MM.1S (cell line): ENCODE results near the gene WASF2.

Source experiments
- CTCF ChIP-seq: fragments of 300-600 bp; sonication (generic); IDR thresholded peaks from 2 replicates; pipeline ENCODE4 v1.5.1; 2016; ENCODE audit warnings: antibody characterized with exemption, low read length, mixed read lengths
- EZH2 ChIP-seq: fragments of 300-600 bp; sonication (generic); optimal IDR thresholded peaks from 2 replicates; pipeline ENCODE3; 2017; ENCODE audit warnings: low read depth, mild to moderate bottlenecking, antibody characterized with exemption, low read length, mixed read lengths
- EZH2phosphoT487 ChIP-seq: fragments of 300-600 bp; sonication (generic); IDR thresholded peaks from 2 replicates; pipeline ENCODE4 v1.6.1; 2018; ENCODE audit warnings: antibody characterized with exemption, low read length

DNA sequence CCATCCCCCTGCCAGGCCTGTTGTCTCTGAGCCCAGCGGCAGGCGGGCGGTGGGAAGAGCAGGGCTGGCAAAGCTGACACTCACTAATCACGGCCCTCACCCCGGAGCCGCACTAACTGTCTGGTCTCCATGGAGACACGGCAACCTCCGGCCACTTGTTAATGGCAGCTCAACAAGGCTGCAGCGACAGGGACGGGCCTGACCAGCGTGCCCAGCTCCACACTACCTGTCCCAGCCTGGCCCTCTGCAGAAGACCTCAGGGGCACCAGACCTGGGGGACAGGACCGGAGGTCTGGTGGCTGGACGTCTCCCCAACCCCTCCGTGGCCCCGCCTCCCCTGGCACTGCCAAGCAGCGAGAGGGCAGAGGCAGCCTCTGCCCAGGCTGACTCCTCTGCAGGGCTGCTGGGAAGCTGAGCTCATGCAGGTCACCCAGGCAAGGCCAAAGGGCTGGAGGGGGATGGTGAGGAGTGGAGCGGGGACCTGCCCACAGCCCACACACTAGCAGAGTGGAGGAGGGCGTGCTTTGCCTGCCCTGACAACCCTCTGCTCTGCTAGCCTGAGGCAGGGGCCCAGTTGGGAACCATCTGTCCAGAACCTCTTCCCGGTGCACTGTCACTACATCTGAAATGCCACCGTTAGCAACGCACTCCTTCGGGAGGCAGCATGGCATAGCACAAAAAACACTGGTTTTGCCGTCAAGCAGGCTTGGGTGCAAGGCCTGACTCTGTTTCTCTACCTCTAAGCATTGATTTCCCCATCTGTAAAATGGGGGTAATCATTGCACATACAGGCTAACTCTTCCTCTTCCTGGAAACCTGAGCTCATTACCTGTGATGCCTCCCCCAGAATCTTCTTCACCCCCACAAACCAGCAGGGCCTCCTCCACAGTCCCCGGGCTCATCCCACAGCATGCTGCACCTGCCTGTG, 29.6 kb upstream of the WASF2 start:
- TF ChIP-seq CTCF, result no peak
- TF ChIP-seq EZH2phosphoT487, result no peak
- no peak for TF ChIP-seq EZH2
